ENCODE data around the gene FCN2. TPM values are rescaled to one million over a fixed set of nuclear protein-coding genes. Genes with fewer than 3 reads are reported as not detected.
"Not testable (repeated sequence)": the region's sequence is repeated elsewhere in the genome, so short reads cannot be mapped to it uniquely, and the experiment has no call there.

Gene FCN2
- total RNA-seq, 2 experiments from 2014 or later = not detected

DNA sequence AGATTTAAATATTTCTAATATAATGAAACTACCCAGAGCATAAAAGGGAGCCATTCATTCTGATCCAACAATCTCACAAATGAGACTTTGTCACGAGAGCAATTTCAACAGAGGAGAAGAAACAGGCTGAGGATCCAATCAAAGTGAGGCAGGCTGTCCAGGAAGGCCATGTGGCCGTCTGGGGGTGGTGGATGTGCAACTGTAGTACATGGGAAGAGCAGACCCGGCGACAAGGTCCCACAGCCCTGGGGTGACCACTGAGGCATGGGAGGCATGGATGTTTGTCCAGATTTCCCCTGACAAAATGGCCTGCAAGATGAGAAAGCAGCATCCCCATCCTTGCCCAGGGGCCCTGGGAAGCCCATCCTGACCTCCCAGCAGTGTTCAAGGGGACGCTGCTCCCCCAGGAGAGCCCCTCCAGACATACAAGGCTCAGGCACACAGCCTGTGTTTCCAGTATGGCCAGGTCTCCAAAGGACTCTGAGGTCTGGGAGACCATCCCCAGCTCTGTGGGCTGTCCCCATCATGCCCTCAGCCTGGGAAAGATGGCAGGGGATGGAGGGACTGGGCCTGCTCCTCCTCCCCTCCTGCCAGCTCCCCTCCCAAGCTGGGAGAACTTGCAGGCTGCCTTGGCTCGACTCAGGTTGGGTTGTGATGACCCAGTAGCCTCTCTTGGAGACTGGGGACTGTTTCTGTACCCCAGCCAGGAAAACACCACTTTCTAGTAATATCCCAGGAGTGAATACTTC is 27.5 kb upstream of the FCN2 start:
- Mint-ChIP-seq H3K4me3 (no peak overlapping the region), H3K4me1 (ENCODE audit: low read depth) (peaks cover 9% of the 10 kb centered on the region), H3K36me3 (no peaks in the 10 kb centered on the region), H3K27ac (no peak overlapping the region), H3K9me3 (no peaks in the 10 kb centered on the region), H3K27me3 (peaks cover 27% of the 10 kb centered on the region)
- no peak for DNase-seq
- ChIA-PET CTCF (no interaction called here), POLR2A (no interaction called here)
- intact Hi-C loops (cut with micrococcal nuclease) = no loop called here

DNA sequence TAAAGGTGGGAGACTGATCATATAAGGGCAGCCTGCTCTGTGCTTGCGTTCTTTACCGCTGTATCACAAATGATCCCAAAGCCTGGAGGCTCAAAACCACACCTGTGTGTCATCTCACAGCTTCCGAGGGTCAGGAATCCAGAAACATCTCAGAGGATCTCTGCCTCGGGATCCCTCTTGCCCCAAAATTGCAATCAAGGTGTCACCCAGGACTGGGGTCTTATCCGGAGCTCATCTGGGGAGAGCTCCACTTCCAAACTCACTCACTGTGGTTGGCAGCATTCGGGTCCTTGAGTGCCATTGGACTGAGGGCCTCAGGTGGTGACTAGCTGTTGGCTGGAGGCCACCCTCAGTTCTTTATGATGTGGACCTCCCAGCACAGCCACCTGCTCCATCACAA is 26.7 kb upstream of the FCN2 start:
- peaks cover 16% of the 10 kb centered on the region for H3K4me1 Mint-ChIP-seq (ENCODE audit: low read depth)
- no peak for DNase-seq
- no peaks in the 10 kb centered on the region for H3K36me3 Mint-ChIP-seq
- no peak overlapping the region for H3K4me3 Mint-ChIP-seq
- POLR2A ChIA-PET = no interaction called here
- no peaks in the 10 kb centered on the region for H3K9me3 Mint-ChIP-seq
- peaks cover 29% of the 10 kb centered on the region for H3K27me3 Mint-ChIP-seq
- intact Hi-C loops (cut with micrococcal nuclease) = no loop called here
- H3K27ac Mint-ChIP-seq = no peak overlapping the region
- CTCF ChIA-PET = no interaction called here

DNA sequence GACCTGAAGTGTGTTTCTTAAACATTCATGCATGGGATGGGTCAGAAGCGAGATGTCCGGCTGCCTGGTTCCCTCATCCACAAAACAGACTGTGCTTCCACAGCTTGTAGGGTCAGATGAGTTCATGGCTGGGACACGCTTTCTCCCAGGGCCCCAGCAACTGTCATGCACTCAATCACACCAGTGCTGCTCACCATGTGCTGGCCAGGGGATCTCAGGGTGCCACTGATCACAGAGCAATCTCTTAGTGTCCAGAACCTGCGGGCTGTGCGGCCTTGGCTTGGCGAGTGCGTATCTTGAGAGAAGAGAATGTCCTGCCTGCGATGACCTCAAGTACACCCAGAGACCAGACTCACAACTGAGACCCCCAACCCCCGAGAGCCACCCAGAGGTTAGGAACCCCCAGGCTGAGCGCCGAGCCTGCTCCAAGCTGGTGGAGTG is 26.0 kb upstream of the FCN2 start:
- CTCF ChIA-PET = no interaction called here
- peaks cover 29% of the 10 kb centered on the region for H3K27me3 Mint-ChIP-seq
- H3K9me3 Mint-ChIP-seq = no peaks in the 10 kb centered on the region
- H3K4me1 Mint-ChIP-seq (ENCODE audit: low read depth) = peaks cover 17% of the 10 kb centered on the region
- no peak overlapping the region for H3K27ac Mint-ChIP-seq
- POLR2A ChIA-PET = no interaction called here
- no peak overlapping the region for H3K4me3 Mint-ChIP-seq
- no peak for DNase-seq
- H3K36me3 Mint-ChIP-seq = no peaks in the 10 kb centered on the region
- intact Hi-C loops (cut with micrococcal nuclease) = no loop called here

DNA sequence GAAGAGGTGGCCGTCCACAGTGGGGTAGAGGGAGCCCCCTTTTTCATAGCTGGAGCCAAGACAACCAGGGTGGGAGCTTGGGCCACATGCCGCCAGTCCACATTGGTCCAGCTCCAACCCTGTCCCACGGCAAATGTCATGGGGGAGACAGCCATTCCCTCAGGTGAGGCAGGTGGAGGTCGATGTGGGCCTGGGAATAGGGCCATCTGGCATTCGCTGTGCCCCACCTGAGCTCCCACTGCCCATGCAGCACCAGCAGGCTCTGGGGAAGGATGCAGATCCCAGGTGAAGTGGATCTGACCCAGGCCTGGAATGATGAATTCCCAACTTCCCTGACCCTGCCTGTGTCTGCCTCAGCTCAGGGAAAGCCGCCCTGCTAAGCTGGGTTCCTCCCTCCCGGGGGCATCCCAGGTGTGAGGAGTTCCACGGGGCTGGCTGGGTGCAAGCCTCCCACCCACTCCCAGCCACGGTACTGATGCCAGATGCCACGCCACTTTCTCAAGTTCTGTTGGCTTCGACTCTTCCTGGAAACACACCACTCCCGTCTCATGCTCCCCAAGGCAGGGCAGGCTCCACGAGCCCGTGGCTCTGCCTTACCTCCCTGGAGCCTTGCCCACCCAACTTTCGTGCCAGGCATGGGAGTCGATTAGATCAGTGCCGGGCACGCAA is 25.2 kb upstream of the FCN2 start:
- Mint-ChIP-seq H3K4me3 (no peak overlapping the region), H3K9me3 (no peaks in the 10 kb centered on the region), H3K27me3 (peaks cover 34% of the 10 kb centered on the region), H3K27ac (no peak overlapping the region), H3K36me3 (no peaks in the 10 kb centered on the region), H3K4me1 (ENCODE audit: low read depth) (peaks cover 17% of the 10 kb centered on the region)
- DNase-seq = no peak
- ChIA-PET POLR2A (no interaction called here), CTCF (no interaction called here)
- intact Hi-C loops (cut with micrococcal nuclease) = no loop called here

DNA sequence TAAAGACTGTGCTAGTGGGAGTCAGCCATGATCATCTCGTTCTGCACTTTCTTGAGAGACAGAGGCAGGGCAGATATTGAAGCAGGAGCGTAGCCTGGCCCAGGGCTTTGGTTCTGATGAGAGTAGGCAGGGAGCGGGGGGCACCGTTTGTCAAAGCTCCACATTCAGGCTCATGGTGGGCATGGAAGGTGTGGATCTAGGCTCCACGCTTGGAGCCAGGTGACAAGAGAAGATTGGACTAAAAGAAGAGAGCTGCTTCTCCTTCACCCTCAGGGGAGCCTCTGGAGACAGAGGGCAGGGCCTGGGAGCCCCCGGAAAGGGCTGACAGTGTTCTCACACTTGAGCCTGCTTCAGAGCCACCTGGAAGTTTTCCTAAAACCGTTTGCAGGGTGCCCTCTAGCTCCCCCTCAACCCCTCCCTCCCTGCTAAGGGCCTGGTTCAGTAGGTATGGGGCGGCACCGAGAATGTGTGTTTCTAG is 24.7 kb upstream of the FCN2 start:
- Mint-ChIP-seq H3K9me3 (no peaks in the 10 kb centered on the region), H3K4me3 (no peak overlapping the region), H3K4me1 (ENCODE audit: low read depth) (peaks cover 17% of the 10 kb centered on the region), H3K36me3 (no peaks in the 10 kb centered on the region), H3K27me3 (peaks cover 35% of the 10 kb centered on the region), H3K27ac (no peak overlapping the region)
- CTCF ChIA-PET = no interaction called here
- intact Hi-C loops (cut with micrococcal nuclease) = no loop called here
- POLR2A ChIA-PET = no interaction called here
- no peak for DNase-seq

DNA sequence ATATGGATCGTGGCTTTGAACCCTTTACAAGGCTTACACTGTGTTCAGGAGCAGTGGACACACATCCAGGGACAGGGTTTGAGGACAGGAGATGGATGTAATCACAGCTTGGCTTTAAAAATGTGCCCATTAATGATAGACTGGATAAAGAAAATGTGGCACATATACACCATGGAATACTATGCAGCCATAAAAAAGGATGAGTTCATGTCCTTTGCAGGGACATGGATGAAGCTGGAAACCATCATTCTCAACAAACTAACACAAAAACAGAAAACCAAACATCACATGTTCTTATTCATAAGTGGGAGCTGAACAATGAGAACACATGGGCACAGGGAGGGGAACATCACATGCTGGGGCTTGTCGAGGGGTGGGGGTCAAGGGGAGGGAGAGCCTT is 23.2 kb upstream of the FCN2 start:
- intact Hi-C loops (cut with micrococcal nuclease); H3K4me3 Mint-ChIP-seq; H3K36me3 Mint-ChIP-seq; DNase-seq; H3K27ac Mint-ChIP-seq; H3K9me3 Mint-ChIP-seq; CTCF ChIA-PET; POLR2A ChIA-PET: not testable (repeated sequence)
- peaks cover 40% of the 10 kb centered on the region for H3K27me3 Mint-ChIP-seq
- peaks cover 17% of the 10 kb centered on the region for H3K4me1 Mint-ChIP-seq (ENCODE audit: low read depth)

DNA sequence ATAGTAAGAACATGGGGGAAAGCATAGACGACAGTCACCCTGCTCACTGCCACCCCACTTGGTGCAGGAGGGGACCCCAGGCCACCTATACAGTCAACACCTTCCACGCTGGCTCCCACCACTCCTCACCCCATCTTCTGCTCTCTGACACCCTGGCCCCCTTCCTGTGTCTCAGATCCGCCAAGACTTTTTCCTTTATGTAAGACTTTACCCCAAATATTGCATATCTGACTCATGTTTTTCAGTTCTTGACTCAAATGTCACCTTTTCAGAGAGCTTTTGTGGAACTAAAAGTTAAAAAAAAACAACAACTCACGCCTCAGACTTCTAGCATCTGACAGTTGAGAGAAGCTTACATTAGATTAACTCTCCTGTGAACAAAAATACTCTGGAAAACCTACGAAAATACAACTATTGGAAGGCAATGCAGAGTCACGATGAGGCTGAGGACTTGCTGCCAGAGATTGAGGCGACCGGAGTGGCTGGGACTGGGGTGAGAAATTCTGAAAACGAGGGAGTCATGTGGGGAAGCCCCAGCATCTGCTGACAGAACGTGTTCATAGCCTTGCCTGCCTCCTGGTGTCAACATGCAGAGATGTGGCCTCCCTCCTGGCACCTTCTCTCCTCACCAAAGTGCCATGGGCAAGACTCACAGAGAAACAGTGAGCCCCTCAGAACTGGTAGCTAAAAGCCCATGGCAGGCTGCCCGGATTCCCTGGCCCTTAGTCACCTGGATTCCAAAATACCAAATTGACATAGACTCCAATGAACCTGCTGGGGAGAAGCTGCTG is 22.4 kb upstream of the FCN2 start:
- peak; percentile 81 for DNase-seq
- Mint-ChIP-seq H3K36me3 (no peaks in the 10 kb centered on the region), H3K27me3 (peaks cover 42% of the 10 kb centered on the region), H3K27ac (peak overlapping the region; percentile 91), H3K4me1 (ENCODE audit: low read depth) (peaks cover 17% of the 10 kb centered on the region), H3K4me3 (peak overlapping the region; percentile 54), H3K9me3 (no peaks in the 10 kb centered on the region)
- POLR2A ChIA-PET = interaction anchor here (0.6 to 0.9 kb wide), 2 partner anchors 17 to 18 kb away, joined by 3 read pairs; no protein-coding TSS in a partner anchor
- intact Hi-C loops (cut with micrococcal nuclease) = loop anchor here (1.0 to 2.0 kb wide), 3 partner anchors 79 to 409 kb away; no protein-coding TSS in a partner anchor
- CTCF ChIA-PET = interaction anchor here (0.6 to 1.0 kb wide), 2 partner anchors 402 to 475 kb away, joined by 3 read pairs; no protein-coding TSS in a partner anchor

DNA sequence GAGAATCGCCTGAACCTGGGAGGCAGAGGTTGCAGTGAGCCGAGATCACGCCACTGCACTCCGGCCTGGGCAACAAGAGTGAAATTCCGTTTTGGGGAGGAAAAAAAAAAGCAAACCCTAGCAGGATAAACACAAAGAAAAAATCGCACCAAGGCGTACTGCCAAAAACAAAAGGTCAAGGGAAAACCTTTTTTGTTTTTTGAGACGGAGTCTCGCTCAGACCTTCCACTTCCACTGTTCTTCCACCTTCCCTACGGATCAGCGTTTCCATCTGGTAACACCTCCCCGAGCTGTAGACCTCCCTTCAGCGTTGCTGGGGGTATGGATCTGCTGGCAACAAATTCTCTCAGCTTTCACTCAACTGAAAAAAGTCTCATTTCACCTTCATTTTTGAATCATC is 20.1 kb upstream of the FCN2 start:
- Mint-ChIP-seq H3K36me3 (no peaks in the 10 kb centered on the region), H3K27me3 (peaks cover 29% of the 10 kb centered on the region), H3K27ac (no peak overlapping the region), H3K9me3 (no peaks in the 10 kb centered on the region), H3K4me3 (no peak overlapping the region), H3K4me1 (ENCODE audit: low read depth) (peaks cover 17% of the 10 kb centered on the region)
- ChIA-PET CTCF (no interaction called here), POLR2A (no interaction called here)
- intact Hi-C loops (cut with micrococcal nuclease) = no loop called here
- DNase-seq = no peak

DNA sequence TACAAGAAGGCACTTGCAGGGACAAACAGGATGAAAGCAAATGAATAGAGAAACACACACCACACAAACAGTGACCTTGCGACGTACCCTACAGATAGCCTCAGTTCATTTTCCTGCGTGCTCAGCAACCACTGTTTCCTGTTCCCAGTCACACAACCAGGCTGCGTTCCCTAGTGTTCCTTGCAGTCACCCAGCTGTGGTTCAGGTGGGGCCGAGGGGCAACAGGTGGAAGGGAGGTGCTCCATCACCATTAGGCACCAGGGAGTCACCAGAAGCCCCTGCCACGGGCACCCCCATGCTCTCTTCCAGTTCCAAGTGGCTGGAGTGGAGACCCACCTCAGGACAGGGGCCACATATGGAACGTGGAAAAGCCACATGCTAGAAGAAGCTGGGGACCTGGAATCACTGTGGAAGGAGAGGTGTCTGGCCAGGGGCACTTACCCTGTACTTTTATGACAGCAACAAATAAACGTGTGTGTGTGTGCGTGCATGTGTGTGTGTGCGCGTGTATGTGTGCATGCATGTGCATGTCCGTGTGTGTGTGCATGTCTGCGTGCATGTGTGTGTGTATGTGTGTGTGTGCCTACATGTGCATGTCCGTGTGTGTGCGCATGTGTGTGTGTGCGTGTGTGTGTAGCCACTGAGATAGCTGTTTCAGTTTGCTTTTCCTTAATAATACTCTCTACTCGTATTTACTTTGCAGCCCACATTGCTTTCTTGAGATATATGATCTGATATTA is 18.8 kb upstream of the FCN2 start:
- POLR2A ChIA-PET = no interaction called here
- intact Hi-C loops (cut with micrococcal nuclease) = no loop called here
- no peaks in the 10 kb centered on the region for H3K9me3 Mint-ChIP-seq
- no peak overlapping the region for H3K27ac Mint-ChIP-seq
- CTCF ChIA-PET = no interaction called here
- no peaks in the 10 kb centered on the region for H3K36me3 Mint-ChIP-seq
- peaks cover 17% of the 10 kb centered on the region for H3K4me1 Mint-ChIP-seq (ENCODE audit: low read depth)
- no peak overlapping the region for H3K4me3 Mint-ChIP-seq
- no peak for DNase-seq
- H3K27me3 Mint-ChIP-seq = peaks cover 21% of the 10 kb centered on the region

DNA sequence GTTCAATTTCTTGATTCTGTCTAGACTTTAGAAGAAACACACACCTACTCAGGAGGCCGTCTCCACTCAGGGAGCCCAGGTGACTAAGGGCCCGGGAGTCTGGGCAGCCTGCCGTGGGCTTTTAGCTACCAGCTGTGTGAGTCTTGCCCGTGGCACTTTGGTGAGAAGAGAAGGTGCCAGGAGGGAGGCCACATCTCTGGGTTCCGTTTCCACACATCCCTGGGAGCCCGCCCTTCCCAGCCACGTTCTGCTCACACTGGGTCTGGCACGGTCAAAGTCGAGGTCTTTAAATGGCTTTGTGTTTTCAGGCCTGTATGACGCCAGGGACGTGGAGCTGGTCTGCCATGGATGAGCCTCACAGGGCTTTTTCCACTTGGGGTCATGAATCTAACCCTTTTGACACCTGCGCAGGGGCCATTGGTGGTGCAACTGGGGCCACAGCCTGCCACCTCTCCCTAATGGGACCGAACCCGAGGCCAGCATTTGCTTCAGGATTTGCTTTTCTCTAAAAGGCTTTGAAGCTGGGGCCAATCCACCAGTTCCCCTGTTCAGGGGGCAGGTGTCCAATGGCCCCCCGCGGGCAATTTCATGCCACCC is 17.2 kb upstream of the FCN2 start:
- ChIA-PET CTCF (no interaction called here), POLR2A (no interaction called here)
- Mint-ChIP-seq H3K4me3 (no peak overlapping the region), H3K27me3 (peaks cover 20% of the 10 kb centered on the region), H3K27ac (no peak overlapping the region), H3K36me3 (no peaks in the 10 kb centered on the region), H3K4me1 (ENCODE audit: low read depth) (peaks cover 6% of the 10 kb centered on the region), H3K9me3 (no peaks in the 10 kb centered on the region)
- intact Hi-C loops (cut with micrococcal nuclease) = no loop called here
- DNase-seq = no peak

DNA sequence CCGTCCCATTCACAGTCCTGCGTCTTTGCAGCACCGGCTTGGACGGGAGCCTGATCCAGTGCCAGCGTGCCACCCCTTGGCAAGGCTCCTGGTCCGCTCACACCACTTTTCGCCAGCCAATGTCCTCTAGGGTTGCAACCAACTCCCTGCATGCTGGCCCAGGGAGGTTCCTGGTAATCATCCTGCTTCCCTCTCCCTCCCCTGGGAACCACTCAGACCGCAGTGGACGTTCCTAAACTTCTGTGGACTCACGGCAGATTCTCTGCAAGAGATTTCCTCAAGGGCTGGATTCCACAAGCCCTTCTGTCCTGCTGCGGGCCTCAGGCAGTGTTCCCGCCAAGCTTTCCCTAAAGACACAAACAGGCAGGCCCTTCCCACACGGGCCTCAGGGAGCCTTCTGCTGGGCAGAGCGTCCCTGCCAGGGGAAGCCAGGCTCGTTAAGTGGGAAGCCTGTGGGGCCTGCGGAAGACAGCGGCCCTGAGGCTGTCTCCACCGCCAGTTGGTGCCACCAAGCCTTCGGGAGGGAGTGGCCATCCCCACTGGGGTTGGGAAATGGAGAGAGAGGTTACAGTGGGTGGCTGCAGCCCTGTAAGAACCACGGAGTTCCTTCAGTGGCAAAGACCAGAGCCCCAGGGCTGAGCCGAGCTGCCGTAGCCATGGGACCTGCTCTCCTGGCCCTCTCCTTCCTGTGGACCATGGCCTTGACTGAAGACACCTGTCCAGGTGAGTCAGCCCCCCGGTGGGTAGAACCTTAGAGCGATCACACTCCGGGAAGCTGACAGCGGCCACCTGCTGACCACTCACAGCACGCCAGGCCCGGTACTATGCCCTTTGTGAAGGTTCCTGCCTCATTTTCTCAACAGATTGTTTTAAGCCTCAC is 16.4 kb upstream of the FCN2 start:
- no peak overlapping the region for H3K4me3 Mint-ChIP-seq
- POLR2A ChIA-PET = no interaction called here
- H3K36me3 Mint-ChIP-seq = no peaks in the 10 kb centered on the region
- H3K27me3 Mint-ChIP-seq = peaks cover 17% of the 10 kb centered on the region
- no peak overlapping the region for H3K27ac Mint-ChIP-seq
- DNase-seq = no peak
- H3K9me3 Mint-ChIP-seq = no peaks in the 10 kb centered on the region
- CTCF ChIA-PET = no interaction called here
- no peaks in the 10 kb centered on the region for H3K4me1 Mint-ChIP-seq (ENCODE audit: low read depth)
- intact Hi-C loops (cut with micrococcal nuclease) = no loop called here
